NCI-H128 (cell line): ENCODE data around the gene HES5.
"Not testable (repeated sequence)": the region's sequence is repeated elsewhere in the genome, so short reads cannot be mapped to it uniquely, and the experiment has no call there.

Experiments used
- DNase-seq: peaks from one replicate; lab custom pipeline; 2025; ENCODE audit not compliant: unreplicated experiment; lab: John Stamatoyannopoulos, UW

Gene HES5

GRCh38 chr1:2561446-2561845, 31.4 kb upstream of the HES5 start:
- DNase-seq, result no peak

GRCh38 chr1:2560299-2561073, 30.4 kb upstream of the HES5 start:
- DNase-seq, result no peak

GRCh38 chr1:2559509-2560298, 29.6 kb upstream of the HES5 start:
- no peak for DNase-seq

GRCh38 chr1:2558861-2559260, 28.8 kb upstream of the HES5 start:
- no peak for DNase-seq

- DNase-seq, result no peak
These were observed 28.4 kb upstream of the HES5 start for GRCh38 chr1:2558420-2558819.

GRCh38 chr1:2557482-2558400, 27.7 kb upstream of the HES5 start:
- DNase-seq, result no peak

GRCh38 chr1:2556678-2557481, 26.8 kb upstream of the HES5 start:
- DNase-seq, result no peak

GRCh38 chr1:2556277-2556677, 26.2 kb upstream of the HES5 start, which contains the start of gene TNFRSF14:
TSS of gene TNFRSF14 (plus strand) at chr1:2556371. CDS start at chr1:2556665, 294 bp downstream.
- no peak for DNase-seq

GRCh38 chr1:2555634-2556276, 25.7 kb upstream of the HES5 start:
- peak; percentile 20 for DNase-seq

GRCh38 chr1:2554621-2555387, 24.7 kb upstream of the HES5 start:
- DNase-seq, result no peak

GRCh38 chr1:2553871-2554620, 24.0 kb upstream of the HES5 start:
- no peak for DNase-seq

- not testable (repeated sequence) for DNase-seq
These were observed 23.0 kb upstream of the HES5 start for GRCh38 chr1:2553076-2553475.

GRCh38 chr1:2552189-2552588, 22.1 kb upstream of the HES5 start:
- DNase-seq, result no peak

GRCh38 chr1:2551544-2551943, 21.5 kb upstream of the HES5 start:
- DNase-seq, result not testable (repeated sequence)

- not testable (repeated sequence) for DNase-seq
These were observed 20.3 kb upstream of the HES5 start for GRCh38 chr1:2550309-2550861.

GRCh38 chr1:2549367-2550029, 19.4 kb upstream of the HES5 start:
- not testable (repeated sequence) for DNase-seq

GRCh38 chr1:2548068-2548589, 18.1 kb upstream of the HES5 start:
- DNase-seq, result peak; percentile 56
